ENCODE data around the gene AGMO.
"Not testable (repeated sequence)": the region's sequence is repeated elsewhere in the genome, so short reads cannot be mapped to it uniquely, and the experiment has no call there.

The AGMO gene

DNA sequence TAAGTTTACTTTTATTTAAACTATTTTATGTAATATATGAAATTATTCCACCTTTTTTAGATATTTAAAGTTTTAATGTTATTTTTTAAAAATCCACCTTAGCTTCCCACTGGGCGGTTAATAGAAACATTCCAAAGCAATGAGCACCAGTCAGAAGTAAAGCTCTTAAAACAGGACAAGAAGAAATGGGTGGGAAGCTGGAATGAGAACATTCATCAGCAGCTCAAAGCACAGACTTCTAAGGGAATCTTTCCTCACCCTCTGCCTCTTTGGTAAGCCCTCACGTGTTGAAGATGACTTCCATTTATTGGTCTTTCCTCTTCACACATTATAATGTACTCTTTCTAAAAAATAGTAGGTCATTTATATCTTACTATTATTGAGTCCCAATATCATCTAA is 3.1 kb downstream of the AGMO start:
- DNase-seq, result no peak

DNA sequence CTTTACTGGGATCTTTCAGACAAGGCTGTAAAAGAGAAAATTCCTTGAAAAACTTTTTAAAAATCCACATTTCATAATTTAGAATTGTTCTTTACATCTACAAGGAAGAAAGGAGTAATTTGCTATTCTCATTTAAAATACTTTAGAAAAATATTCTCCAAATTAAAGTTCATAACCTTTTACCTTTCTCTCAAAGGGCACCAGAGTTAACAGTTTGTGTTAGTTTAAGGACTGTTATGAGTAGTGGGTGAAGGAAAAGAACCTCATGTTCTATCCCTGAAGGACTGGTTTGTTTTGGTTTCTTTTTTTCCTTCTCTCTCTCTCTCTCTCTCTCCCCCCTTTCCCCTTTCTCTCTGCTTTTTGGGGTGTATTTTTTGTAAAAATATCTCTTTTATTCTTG is 4.1 kb downstream of the AGMO start:
- no peak for DNase-seq

DNA sequence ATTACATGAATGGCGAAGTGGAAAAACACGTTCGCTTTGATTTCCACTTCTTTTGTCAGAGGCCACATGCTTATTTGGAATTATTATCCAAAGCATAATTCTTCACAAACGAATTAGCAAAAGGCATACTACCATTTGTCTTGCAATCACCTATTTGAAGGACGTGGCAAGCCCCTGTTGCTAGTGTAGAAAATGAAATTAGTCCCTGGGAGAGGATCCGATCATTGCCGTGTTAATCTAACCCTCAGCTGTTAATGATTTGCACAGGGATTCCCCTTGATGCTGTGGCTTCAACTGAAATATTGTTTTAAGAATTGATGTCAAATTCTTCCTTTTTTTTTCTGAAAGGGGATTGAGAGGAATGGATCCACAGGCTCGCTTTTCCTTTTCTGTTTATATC is 4.6 kb downstream of the AGMO start:
- DNase-seq, result no peak

DNA sequence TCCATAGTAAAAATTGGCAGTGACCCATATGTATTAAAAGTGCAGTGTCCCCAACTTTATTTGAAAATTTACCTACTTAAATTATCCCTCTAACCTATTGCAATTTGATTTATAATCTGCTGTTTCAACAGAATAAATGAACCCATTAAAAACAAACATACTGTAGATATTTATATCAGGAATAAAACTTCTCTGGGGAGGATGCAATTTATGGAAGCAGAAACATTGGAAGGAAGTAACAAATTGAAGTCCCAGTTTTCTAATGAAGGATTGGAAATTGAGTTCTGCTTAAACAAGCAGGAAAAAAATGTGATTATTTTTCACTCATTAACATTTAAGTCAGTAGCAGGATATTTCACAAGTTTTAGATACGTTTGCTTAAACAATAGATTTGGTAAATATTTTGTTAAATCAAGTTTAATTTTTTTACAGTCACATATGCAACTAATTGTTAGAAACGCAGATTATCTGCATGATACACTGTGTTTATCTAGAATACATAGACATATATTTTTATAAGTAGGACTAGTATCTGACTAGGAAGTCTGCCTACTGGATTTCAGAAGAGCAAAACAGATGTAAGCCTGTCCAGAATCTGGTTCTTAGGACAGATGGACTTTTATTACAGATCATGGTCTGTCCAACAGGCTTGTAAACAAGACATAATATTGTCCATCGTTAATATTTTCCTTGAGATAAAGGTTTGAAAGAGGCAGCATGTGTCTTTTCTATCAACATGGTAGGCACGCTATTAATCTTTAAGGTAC is 5.3 kb downstream of the AGMO start:
- no peak for DNase-seq

DNA sequence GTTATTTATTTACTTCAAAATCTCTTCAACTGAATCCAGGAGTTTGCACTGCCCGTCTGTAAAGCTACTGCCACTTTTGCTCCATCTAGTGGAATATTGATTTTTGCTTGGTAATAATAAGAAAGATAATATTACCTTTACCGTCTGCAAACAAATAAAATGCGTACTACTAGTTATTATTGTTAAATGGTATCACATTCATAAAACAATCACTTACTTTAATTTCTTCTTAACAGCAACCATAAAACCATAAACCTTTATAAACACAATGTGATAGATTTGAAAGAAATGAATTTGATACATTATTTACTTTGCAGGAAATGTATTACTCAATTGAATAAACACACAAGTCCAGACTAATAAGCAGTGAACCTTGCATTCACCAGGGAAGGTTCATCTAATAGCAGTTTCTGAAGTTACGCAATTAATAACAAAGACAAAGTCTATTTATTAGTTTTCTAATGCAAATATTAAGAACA is 6.4 kb downstream of the AGMO start:
- DNase-seq, result no peak

DNA sequence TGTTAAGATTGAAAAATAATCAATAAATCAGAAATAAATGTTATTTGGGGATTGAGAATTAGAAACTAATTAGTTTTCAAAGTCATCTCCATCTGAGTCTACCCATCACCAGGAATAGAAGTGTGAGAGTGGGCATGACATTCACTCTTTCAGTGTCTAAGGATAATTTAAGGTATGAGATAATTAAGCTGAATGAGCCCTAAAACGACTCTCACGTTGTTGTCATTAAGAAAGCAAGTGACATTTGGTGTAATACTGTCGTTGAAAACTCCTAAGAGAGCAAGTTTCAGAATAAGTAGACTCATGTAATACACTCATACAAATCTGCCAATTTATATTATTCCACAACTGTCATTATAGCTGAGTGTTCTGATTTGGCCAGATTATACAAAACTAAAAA is 7.1 kb downstream of the AGMO start:
- no peak for DNase-seq

DNA sequence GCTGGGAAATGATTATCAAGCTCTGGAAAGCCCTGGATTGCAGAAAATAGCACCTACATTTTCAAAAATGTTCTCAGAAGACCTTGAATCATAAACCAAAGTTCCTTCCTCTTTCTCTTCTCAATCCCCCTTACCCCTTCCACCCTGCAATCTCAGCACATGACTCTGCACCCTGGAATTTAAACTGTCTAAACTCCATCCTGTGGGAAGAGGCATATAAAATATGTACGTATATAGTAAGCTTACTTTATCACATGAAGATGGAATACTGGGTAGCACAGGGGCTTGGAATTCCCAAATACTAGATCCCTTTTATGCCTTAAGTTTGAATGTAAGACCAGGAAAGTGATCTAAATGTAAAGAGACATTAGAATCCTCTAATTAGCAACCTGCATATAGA is 7.7 kb downstream of the AGMO start:
- DNase-seq, result no peak

DNA sequence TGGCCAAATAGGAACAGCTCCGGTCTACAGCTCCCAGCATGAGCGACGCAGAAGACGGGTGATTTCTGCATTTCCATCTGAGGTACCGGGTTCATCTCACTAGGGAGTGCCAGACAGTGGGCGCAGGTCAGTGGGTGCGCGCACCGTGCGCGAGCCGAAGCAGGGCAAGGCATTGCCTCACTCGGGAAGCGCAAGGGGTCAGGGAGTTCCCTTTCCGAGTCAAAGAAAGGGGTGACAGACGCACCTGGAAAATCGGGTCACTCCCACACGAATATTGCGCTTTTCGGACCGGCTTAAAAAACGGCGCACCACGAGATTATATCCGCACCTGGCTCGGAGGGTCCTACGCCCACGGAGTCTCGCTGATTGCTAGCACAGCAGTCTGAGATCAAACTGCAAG is 14.5 kb downstream of the AGMO start:
- not testable (repeated sequence) for DNase-seq

DNA sequence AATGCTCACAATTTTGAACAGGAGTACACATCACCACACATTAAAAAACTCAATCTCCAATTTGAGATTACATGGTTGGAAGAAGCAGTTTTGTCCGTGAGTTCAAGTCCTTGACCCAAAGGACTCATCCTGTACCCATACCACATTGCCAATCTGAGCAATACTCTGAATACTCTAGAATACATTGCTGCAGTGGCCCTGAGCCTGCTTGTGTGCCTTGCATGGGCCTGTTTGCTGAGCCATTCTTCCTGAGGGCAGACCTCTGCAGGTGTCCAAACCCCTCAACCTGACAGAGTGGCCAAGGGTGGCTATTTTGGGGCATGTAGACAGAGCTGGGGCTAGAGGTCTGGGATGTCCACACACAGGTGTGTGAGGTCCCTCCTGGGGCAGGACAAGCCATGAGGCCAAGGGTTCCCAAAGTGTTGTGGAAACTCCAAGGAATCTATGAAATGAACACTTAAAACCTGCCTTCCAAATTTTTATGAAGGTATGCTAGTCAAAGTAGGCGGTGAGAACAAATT is 15.5 kb downstream of the AGMO start:
- DNase-seq, result no peak

DNA sequence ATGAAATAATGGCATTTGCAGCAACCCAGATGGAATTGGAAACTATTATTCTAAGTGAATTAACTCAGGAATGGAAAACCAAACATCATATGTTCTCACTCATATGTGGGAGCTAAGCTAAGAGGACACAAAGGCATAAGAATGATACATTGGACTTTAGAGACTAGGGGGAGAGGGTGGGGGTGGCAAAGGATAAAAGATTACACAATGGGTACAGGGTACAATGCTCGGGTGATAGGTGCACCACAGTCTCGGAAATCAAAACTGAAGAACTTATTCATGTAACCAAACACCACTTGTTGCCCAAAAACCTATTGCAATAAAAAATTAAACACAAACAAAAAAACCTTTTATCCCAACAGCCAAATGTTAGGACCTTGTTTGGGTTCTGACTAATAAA is 17.8 kb downstream of the AGMO start:
- DNase-seq, result no peak

DNA sequence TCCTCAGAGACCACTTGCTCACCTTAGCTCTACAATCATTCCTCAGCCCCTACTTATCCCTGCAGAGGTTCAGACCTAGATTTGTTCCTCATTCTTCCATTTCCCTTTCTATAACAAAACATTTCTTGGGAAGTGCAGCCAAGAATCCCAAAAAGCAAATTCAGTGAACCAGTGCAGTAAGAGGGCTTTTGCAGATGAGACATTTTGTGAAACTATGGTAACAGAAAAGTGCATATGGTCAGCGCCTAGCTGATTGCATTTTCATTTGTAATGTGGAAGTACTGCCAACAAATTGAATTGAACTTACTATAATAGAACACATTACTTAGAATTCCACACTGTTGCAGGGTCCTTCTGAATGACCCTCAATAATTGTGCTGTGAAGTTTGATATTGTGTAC is 18.6 kb downstream of the AGMO start:
- DNase-seq, result no peak

DNA sequence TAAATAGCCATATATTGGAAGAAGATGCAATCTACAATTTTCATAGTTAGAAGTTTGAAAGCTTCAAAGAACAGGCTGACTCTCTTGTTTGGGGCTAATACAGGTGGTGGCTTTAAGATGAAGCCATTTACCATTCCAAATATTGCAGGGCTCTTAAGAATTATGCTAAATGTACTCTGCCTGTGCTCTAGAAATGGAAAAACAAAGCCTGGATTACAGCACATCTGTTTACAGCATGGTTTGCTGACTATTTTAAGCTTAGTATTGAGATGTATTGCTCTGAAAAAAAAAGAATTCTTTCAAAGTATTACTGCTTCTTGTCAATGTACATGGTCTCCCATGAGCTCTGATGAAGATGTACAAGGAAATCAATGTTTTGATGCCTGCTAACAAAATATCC is 34.2 kb downstream of the AGMO start:
- no peak for DNase-seq

DNA sequence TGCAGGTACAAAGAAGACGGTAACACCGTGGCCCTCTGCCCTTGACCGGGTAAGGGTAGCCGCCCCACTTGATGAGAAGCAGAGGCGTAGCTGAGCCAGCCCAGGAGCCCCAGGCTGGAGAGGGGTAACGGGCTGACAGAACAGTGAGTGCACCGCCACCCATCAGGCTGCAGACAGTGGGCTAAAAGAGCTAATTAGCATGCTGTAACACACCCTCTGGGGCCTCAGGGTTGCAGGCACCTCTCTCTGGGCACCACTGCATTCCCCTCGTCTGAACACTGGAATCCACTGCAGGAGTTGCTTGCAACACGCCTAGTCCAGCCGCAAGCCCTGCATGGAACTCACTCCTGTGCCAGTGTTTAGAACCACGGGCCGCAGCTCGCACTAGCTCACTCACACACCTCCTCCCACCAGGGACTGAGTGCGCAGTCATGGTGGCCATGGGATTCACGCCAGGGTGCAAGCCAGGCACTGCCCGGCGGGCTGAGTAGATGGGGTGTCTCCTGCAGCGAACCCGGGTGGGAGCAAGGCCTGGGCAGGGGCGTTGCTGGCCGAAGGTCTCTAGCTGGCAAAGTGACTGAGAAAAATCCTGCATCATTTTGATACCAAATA is 36.1 kb downstream of the AGMO start:
- DNase-seq, result no peak

DNA sequence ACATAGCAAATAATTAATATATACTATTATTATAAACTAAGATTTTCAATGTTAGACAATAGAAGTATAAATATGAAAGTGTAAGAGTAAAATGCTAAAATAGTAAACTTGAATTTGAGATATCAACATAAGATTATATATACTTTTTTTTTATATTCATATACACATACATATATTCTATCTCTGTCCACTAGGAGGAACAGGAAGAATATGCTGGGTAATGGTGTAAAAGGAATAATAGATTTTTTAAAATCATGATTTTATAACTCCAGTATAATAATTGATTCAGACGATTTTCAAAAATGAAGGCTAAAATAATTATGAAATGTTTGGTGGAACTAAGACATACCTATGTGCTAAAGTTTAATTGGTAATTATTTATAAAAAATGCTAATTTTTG is 37.7 kb downstream of the AGMO start:
- no peak for DNase-seq

DNA sequence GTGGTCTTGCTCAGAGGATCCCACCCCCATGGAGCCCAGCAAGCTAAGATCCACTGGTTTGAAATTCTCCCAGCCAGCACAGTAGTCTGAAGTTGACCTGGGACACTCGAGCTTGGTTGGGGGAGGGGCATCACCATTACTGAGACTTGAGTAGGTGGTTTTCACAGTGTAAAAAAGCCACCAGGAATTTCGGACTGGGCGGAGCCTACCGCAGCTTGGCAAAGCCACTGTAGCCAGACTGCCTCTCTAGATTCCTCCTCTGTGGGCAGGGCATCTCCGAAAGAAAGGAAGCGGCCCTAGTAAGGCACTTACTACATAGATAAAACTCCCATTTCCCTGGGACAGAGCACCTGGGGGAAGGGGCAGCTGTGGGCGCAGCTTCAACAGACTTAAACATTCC is 44.0 kb downstream of the AGMO start:
- DNase-seq, result not testable (repeated sequence)

DNA sequence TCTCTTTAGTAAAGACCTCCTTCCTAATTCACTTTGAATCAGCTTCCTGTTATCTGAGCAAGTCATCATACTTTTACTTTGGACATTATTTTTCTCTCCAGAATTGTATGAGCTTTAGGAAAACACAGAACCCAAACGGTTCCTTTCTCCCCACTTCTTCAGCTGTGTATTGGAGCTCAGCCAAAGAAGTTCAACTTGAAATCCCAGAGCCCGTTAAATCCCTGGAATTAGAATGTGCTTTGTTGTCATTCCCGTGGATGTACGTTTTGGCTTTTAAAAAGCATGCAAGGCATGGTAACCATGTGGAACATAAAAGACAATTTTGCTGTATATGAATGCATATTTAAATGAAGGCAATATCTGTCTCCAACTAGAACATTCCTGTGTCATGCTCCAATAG is 46.6 kb downstream of the AGMO start:
- peak; percentile 6 for DNase-seq

DNA sequence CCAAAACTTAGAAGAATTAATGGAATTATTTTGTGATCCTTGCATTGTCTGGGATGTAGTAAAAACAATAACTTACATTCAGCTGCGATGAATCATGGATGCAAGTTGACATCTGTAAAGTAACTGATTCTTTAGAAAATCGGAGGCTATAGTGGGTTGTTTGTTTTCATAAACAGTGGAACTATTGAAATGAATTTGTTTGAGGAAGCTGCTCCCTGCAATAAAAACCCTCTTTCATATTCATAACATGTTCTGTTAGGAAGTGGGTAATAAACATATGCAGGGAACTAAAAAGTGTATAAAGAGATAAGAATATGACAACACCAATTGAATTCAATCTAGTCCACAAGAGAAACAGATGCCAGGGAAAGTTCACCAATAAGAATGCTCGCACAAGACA is 53.6 kb downstream of the AGMO start:
- DNase-seq, result no peak

DNA sequence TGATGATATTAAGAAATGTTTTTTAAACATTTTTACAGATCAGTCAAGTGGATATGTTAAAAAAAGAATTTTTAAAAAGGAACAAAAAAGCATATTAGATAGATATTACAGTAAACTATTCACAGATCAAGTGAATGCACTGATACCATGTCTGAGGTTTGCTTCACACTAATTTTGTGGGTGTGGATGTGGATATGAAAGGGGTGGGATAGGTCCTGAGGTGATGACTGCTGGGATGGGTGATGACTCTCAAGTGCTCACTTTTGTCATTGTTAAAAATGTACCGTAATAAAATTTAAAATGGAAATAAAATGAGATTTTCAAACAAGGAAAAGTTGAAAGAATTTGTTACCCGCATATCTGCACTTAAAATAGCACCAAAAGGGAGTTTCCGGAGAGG is 54.1 kb downstream of the AGMO start:
- DNase-seq, result no peak

DNA sequence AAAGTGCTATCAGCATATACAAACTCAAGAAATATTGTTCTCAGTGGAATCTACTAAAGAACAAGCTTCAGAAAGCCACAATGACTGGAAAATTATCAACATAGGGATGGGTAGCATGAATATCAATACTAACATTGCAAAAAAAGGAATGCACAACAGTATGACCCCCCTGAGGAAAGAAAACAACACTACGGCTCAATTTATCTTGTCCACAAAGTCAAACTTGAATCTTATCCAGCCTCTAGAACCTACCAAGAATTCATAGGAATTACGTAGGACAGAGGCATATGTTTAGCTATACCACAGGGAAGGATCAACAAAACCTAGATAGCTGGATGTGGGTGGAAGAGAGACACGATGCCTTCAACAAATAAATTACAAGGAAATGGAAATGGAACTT is 54.6 kb downstream of the AGMO start:
- no peak for DNase-seq

DNA sequence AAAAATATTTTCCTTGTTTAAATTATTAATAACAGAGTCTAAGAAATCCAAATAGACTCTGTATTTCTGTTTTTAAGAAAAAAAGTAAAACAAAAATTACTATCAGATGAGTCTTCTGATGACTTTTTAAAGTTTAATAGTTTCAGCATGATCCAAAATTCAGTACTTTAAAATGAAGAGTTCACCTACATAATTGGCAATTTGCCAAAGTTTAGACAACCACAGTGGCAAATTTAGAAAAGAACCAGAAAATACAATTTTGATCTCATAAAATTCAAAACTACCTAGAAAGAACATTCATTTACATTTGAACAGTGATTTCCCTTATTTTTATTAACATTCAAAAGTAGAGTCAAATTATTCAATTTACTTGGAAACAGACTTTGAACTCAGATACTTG is 56.1 kb downstream of the AGMO start:
- no peak for DNase-seq

DNA sequence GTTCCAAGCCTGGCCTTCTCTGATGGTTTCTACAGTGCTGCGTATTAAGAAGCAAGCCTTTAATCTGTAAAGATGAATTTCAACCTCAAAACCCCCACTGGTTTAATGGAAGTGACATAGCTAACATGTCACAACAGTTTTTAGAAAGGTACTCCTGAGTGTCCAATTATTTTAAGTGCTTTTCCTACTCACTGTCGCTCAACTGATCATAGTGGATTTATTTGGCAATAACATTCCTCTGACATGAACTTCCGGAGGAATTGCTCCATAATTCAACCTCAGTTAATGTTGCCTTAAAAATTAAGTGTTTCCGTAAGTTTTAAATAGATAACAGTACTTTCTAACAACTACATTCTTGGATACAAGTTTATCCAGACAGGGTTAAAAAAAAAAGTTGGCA is 57.5 kb downstream of the AGMO start:
- DNase-seq, result no peak

DNA sequence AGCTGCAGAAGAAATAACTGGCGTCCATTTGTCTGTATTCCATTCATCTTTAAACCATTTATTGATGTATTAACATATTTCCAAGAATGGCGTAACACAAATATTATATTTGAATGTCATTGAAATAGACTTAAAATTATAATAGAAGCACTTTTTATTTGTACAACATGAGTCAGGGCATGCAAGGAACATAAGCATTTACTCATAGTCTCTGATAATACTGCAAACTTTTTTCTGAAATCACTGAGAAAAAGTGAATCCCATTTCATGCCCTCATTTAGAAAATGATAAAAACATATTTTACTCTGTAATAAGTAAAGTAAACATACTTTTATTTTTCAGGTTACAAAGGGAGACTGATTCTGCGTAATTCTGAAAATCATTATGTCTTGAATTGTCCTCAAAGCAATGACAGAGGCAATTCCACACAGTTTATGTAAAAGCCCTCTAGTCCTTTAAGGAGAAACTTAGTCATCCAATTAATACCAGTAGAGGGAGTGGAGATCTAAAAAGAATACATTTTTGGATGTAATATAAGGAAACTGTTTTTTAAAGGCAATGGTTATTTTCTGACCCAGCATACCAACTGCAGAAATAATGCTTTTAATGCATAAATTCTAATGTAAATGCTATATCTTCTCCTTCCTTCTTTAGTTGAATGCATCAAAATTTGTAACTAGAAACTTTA is 58.1 kb downstream of the AGMO start:
- DNase-seq, result no peak

DNA sequence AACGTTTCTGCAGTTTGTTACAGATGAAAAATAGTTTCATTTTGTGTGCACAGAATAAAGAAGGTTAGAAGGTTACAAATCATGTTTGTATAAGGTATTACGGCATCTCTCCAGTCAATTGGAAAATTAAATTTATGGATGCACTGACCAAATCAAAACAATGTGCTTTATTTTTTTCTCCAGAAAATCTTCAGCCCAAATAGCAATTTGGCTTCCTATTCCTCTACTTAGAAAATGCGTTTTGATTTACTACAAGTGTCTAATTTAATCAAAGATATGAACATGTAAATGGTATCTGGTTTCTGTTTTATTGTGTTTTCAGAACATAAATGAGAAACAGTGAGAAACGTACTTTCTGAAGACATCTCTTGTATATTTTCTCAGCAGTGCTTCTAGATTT is 63.4 kb downstream of the AGMO start:
- DNase-seq, result no peak

DNA sequence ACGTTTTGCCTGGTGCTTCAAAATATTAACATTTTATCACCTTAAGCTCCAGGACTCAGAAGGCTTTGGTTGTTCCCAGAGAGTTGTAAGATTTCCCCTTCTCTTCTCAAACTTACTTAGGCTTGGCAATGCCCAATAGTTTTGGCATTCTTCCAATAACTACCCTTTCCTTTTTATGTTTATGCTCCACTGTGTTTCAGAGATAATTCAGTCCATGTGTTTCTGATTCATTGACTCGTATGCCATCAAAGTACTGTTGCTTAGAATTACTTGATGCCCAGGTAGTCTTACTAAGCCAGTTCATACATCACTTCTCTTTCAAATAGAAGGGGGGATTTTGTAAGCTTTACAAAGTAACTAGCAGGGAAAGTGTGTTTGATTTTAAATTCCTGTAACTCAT is 66.6 kb downstream of the AGMO start:
- DNase-seq, result no peak
